ENCODE results near the gene TM7SF3.

TM7SF3 gene

DNA sequence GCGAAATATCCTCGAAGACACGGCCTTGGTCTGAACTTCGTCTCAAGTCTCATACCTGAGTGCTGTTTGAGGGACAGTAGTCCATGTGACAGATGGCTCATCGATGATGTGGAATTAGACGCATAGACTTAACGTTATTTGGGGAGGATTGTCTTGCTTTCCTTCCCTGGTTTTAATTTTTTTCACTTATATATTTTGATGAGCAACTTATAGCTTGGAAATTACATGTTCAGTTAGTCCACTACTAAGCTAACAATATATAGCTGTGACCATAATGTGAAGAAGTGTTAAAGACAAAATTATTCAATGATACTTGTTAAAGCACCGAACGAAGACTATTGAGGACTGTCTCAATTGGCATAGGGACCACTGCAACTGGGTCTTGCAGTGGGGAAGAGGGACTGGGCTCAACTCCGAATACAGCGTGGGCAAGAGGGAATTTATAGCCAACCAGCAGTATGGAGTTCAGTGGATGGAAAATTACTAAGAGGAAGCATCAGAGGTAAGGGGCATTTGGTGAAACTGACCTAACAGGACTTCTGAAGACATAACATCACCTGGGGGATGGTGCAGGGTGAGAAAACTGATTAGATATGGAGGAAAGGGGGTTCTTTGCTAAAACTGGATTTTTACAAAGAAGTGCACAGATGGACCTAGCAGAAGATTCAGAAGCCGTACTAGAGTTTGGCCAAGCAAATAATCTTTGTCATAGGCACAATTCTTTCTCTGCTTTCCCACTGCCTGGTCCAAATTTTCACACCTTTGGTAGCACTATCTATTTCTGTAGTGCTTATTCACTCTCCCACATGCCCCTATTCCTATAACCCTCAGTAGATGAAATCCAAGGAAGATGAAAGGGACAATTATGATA lies 910 bp upstream of the TM7SF3 start:
- DNase-seq, result no peak

DNA sequence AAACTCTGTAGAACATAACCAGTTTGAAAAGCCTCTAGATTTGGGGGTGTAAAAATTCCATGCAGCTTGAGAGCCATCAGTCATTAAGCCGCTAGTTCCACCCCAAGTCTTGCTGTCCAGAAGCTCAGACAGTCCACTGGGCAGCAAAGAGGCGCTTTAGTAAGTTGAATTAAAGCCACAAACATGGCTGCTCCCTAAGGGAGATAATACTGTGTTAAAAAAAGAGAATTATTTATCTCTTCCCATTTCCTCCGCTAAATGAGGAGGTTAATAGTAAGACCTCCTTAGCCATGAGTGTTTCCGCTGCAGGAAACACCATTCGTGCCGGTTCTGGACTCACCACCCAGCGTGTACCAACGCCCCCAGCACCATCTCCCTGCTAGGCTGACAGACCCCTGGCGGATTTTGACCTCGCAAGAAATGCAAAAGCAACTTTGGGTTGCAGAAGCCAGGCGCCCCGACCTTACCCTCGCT lies 536 bp downstream of the TM7SF3 start:
- DNase-seq, result no peak

- no peak for DNase-seq
Measured at GRCh38 chr12:27012982-27013255, 1.3 kb downstream of the TM7SF3 start.

DNA sequence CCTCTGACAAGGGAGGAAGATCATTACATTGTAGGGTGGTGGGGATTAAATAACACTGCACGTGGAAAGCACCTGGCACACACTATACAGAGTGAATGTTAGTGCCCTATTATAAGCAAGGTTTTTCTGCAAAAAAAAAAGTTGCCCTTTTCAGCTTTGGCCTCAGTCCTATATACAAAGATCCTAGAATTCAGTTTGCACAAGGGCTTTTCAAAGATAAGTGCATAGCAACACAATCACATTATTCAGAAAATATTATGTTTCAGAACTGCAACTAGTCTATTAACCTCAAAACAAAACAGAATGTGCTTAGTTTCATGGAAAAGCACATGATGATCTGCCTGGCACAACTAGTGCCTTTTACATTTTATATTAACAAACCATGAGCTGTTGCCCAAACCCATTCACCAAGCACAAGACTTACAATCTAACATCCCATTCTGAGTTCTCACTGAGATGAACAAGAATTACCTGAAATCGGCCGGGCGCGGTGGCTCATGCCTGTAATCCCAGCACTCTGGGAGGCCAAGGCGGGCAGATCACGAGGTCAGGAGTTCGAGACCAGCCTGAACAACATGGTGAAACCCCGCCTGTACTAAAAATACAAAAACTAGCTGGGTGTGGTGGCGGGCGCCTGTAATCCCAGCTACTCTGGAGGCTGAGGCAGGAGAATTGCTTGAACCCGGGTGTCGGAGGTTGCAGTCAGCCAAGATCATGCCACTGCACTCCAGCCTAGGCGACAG lies 1.8 kb downstream of the TM7SF3 start:
- DNase-seq, result no peak

DNA sequence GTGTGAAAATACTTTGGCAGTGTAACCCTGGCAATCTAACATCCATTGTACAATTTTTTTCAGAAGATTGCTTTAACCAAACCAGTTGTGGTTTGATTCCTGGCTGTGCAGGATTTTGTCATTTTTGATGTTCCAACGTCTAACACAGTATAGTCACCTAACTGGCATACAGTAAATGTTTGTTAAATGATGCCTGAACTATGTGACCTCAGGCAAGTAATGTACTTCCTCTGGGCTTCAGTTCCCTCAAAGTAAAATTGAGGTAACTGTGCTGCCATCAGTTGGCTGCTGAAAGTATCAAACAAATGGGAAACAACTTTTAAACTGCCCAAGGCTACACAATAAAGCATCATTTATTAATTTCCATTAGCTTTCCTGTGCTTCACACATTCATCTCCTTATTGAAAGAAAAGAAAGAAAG lies 4.3 kb downstream of the TM7SF3 start:
- no peak for DNase-seq

GRCh38 chr12:27008081-27008480 lies 6.1 kb downstream of the TM7SF3 start:
- DNase-seq, result no peak

- no peak for DNase-seq
Measured at GRCh38 chr12:27006797-27007467, 7.3 kb downstream of the TM7SF3 start.

- DNase-seq, result no peak
Measured at GRCh38 chr12:27005495-27005894, 8.7 kb downstream of the TM7SF3 start.

GRCh38 chr12:27003421-27004381 lies 10.5 kb downstream of the TM7SF3 start:
- DNase-seq, result no peak

- DNase-seq, result no peak
Measured at GRCh38 chr12:27002141-27002540, 12.0 kb downstream of the TM7SF3 start.

- no peak for DNase-seq
Measured at GRCh38 chr12:27001663-27002062, 12.5 kb downstream of the TM7SF3 start.

DNA sequence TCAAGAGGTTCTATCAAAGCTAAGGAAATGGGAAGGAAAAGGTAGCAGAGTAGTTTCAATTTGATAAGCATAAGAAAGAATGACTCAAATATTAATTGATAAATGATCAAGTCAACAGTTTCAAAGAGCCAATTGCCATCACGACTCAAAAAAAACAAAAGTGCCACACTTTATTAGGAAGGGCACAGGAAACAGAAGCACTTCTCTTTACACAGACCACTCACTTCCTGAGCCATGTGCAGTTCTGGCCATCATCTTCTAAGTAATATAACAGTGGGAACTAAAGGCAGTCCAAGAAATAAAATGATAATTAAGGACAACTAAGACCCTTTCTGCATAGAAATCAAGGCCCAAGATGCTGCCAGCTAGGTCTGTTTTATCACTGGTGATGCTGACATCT lies 13.2 kb downstream of the TM7SF3 start:
- no peak for DNase-seq

DNA sequence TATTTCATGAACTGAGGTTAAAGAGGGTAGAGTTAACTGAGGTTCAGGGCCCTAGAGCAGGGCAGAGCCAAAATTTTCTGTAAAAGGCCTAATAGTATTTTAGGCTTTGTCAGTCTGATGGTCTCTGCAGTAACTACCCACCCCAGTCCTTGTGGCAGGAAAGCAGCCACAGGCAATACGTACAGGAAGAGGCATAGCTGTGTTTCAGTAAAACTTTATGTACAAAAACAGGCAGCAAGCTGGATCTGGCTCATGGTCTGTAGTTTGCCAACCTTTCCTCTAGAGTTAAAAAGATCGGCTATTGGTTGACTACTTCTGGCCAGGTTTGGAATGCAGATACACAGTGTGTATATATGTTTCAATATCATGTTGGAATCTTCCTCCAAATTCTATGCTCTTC lies 17.2 kb downstream of the TM7SF3 start:
- DNase-seq, result no peak

- no peak for DNase-seq
Measured at GRCh38 chr12:26995706-26996105, 18.5 kb downstream of the TM7SF3 start.

DNA sequence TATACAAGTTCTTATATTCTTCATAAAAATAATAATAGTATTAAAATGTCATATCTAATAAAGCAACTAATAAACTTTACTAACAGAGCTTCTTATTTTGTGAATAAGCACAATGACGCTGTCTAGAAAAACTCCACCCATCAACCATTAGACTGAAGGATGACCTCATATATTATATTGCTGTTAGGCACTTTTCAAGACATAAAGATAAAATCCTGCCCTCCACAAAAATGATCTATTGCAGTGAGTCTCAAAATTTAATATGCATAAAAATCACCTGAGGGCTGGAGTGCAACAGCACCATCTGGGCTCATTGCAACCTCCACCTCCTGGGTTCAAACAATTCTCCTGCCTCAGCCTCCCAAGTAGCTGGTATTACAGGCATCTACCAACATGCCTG lies 20.1 kb downstream of the TM7SF3 start:
- DNase-seq, result no peak

DNA sequence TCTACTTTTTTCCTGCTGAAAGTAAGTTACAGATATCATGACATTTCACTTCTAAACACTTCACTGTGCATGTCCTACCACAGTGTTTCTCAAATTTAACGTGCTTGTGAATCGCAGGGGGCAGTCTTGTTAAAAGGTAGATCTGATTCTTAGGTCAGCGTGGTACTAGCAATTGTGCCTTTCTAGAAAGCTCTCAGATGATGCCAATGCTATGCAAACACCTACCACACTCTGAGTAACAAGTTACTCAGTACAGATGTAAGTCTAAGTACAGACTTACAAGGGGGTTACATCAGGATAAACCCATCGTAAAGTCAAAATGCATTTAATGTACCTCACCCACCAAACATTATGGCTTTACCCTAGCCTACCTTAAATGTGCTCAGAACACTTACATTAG lies 22.4 kb downstream of the TM7SF3 start:
- no peak for DNase-seq

DNA sequence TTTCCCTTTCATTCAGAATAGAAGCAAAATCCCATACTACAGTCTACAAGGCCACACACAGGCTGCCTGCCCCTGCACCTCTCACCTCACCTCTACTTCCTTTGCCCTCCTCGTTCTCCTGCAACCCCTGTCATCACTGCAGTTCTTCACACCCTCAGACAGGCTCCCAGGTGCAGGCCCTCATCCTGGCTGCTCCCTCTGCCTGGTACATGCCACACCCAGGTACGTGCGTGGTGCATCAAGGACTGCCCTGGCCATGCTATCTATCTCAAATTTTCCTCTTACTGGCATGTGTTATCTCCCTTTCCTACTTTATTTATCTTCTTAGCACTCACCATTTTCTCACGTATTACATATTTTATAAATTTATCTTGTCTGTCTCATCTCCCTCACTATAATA lies 24.3 kb downstream of the TM7SF3 start:
- no peak for DNase-seq

GRCh38 chr12:26988703-26989102 lies 25.5 kb downstream of the TM7SF3 start:
- DNase-seq, result no peak

DNA sequence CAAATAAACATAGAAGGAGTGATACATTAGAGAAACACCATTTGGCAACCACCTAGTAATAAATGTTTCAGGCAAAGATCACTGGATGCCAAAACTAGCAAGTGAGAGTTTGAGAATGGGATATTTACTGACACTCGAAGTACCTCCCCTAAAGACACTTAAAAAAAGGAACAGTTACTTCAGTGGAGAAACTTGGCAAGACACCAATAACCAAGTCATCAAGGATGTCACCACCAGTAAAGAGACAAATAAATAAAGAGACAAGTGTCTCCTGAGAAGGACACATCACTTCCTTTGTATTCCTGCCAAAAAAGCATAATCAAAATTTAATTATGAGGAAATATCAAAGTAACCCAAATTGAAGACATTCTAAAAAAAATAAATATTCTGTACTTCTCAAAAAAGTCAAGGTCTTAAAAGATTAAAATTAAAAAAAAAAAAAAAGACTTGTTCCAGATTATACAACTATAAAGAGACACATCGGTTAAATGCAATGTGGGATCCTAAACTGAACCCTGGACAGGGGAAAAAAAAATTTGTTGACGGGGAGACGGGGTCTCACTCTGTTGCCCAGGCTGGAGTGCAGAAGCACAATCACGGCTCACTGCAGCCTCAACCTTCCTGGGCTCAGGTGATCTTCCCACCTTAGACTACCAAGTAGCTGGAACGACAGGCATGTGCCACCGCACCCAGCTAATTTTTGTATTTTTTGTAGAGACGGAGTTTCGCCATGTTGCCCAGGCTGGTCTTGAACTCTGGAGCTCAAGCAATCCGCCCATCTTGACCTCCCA lies 26.4 kb downstream of the TM7SF3 start:
- no peak for DNase-seq

DNA sequence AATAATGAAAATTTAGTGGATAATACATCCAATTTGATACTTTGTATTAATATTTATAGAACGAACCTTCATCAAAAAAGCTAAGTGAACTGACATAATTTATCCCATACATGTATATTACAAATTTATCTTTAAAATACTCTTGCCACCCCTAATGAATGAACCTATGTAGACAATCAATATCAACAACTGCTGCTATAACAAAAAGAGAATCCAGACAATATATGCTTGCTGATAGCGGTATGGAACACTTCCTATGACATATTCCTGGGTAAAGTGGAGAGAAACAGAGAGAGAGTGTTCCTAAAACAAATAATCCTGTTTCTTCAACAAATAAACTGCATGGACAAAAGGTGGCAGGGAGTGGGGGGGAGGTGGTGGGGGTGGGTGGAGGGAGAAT lies 31.3 kb downstream of the TM7SF3 start:
- no peak for DNase-seq

DNA sequence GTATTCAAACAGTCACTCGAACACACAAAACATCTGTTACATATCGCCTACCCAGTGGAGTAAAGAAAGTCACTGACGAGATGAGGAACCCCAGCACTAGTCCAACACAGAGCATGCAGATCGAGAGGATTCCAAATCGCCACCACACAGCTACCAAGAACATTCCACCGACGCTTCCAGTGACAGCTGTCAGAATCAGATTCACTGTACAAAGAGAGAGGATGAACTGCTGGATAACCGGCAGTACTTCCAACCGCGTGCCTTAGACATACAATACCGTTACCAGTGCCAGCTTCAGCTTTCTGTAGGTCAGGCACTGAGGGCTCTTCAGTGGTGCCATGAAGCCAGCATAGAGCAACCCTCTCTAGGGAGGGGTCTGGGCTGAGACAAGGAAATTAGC lies 34.5 kb downstream of the TM7SF3 start:
- DNase-seq, result no peak

- no peak for DNase-seq
Measured at GRCh38 chr12:26978801-26979200, 35.4 kb downstream of the TM7SF3 start.
